Measurements from ENCODE around the gene TCERG1L.
"Not testable (repeated sequence)": the region's sequence is repeated elsewhere in the genome, so short reads cannot be mapped to it uniquely, and the experiment has no call there.

Gene TCERG1L

GRCh38 chr10:131311661-131312477 is at the start of gene TCERG1L:
Gene TCERG1L, minus strand, starts transcription at chr10:131311721. Its CDS starts 86 bp downstream, at chr10:131311635.
- no peak for DNase-seq

GRCh38 chr10:131358741-131359442 is 47.4 kb upstream of the TCERG1L start:
- DNase-seq = no peak

- DNase-seq = no peak
Measured at GRCh38 chr10:131356442-131356841, 44.9 kb upstream of the TCERG1L start.

GRCh38 chr10:131355881-131356280 is 44.4 kb upstream of the TCERG1L start:
- DNase-seq = no peak

- DNase-seq = no peak
Measured at GRCh38 chr10:131355056-131355455, 43.5 kb upstream of the TCERG1L start.

GRCh38 chr10:131354380-131354779 is 42.9 kb upstream of the TCERG1L start:
- no peak for DNase-seq

- no peak for DNase-seq
Measured at GRCh38 chr10:131352765-131353290, 41.3 kb upstream of the TCERG1L start.

GRCh38 chr10:131350660-131351059 is 39.1 kb upstream of the TCERG1L start:
- DNase-seq = no peak

GRCh38 chr10:131350245-131350644 is 38.7 kb upstream of the TCERG1L start:
- no peak for DNase-seq

GRCh38 chr10:131346456-131346855 is 34.9 kb upstream of the TCERG1L start:
- DNase-seq = no peak

- no peak for DNase-seq
Measured at GRCh38 chr10:131345691-131346090, 34.2 kb upstream of the TCERG1L start.

GRCh38 chr10:131344747-131345146 is 33.2 kb upstream of the TCERG1L start:
- no peak for DNase-seq

- DNase-seq = no peak
Measured at GRCh38 chr10:131337741-131338140, 26.2 kb upstream of the TCERG1L start.

- DNase-seq = no peak
Measured at GRCh38 chr10:131332821-131333220, 21.3 kb upstream of the TCERG1L start.

GRCh38 chr10:131323880-131324279 is 12.4 kb upstream of the TCERG1L start:
- no peak for DNase-seq

- DNase-seq = no peak
Measured at GRCh38 chr10:131323025-131323424, 11.5 kb upstream of the TCERG1L start.

- not testable (repeated sequence) for DNase-seq
Measured at GRCh38 chr10:131322575-131322974, 11.1 kb upstream of the TCERG1L start.

- DNase-seq = no peak
Measured at GRCh38 chr10:131320860-131321604, 9.5 kb upstream of the TCERG1L start.

GRCh38 chr10:131318814-131319213 is 7.3 kb upstream of the TCERG1L start:
- DNase-seq = no peak

GRCh38 chr10:131318291-131318690 is 6.8 kb upstream of the TCERG1L start:
- DNase-seq = no peak

GRCh38 chr10:131316321-131317075 is 5.0 kb upstream of the TCERG1L start:
- no peak for DNase-seq

GRCh38 chr10:131315344-131315743 is 3.8 kb upstream of the TCERG1L start:
- DNase-seq = no peak

Data from CD4-positive, alpha-beta T cell treated with Interleukin-4 for 4 hours (primary cell).